ENCODE results near the gene TRIM33. TPM values are rescaled to one million over a fixed set of nuclear protein-coding genes. Genes with fewer than 3 reads are reported as not detected.

TRIM33 gene
- total and polyA plus RNA-seq, 2 of the 13 experiments (the other 11 are each of a cell fraction or from before 2014, with no cell fraction given), result 35.5 to 42.2 TPM

DNA sequence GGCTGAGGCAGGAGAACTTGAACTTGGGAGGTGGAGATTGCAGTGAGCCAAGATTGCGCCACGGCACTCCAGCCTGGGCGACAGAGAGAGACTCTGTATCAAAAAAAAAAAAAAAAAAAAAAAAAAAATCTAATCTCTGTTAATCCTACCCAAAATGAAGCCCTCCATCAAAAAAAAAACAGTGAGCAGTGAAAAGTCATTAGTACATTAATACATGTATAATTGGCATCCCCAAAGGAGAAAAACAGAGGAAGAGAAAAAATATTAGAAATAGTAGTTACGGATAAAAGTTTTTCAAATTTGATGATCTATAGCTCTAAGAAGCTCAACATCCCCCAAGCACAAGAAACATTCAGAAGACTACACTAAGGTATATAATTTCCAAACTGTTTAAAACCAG is 71.6 kb downstream of the TRIM33 start (continued):
- no peak for TF ChIP-seq SP2 (CRISPR knock-in tag; IDR thresholded peaks at IDR 0.05)
- TF ChIP-seq ZNF33A (CRISPR knock-in tag; IDR thresholded peaks at IDR 0.05; ENCODE audit: borderline replicate concordance), result no peak
- no peak for TF ChIP-seq MTF1 (CRISPR knock-in tag; IDR thresholded peaks at IDR 0.05)

DNA sequence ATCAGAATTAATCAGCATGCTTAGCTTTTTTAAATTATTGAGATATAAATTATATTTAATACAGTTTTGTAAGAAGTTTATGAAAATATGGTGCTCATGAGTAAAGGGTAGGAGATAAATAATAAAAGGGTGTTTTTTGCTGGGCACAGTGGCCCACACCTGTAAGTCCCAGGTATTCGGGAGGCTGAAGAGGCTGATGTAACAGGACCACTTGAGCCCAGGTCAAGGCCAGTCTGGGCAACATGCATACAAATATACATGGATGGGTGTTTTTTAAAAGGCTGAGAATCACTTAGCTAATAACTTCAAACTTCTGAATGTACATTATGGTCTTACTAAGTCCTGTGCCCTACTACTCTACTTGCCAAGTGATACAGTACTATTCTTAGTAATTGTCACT is 73.2 kb downstream of the TRIM33 start:
- in situ Hi-C loops (cut with HindIII; ENCODE audit: extremely low pct_ligation_motif_present, low pct_unique_long_range_greater_than_20kb), result no loop called here
- ChIA-PET CTCF (ENCODE audit: low intra/inter-chr PET ratio, low total read pairs) (no interaction called here), POLR2A (no interaction called here)
- Histone ChIP-seq H3K79me2 (ENCODE audit: insufficient read depth, low read length) (peaks cover 28% of the 10 kb centered on the region), H3K4me1 (ENCODE audit: insufficient read depth, low read length) (peaks cover 47% of the 10 kb centered on the region), H4K20me1 (ENCODE audit: insufficient read depth, low read length) (no peaks in the 10 kb centered on the region), H3K4me3 (replicated peaks in 1 of 3; ENCODE audit: insufficient read depth in 1 of 3, low read depth in 2 of 3, low read length in 3 of 3) (no peak overlapping the region), H3K9me3 (ENCODE audit: low read length) (no peaks in the 10 kb centered on the region), H3K27me3 (ENCODE audit: control insufficient read depth in 1 of 2, insufficient read depth in 2 of 2, low read length in 2 of 2) (no peaks in the 10 kb centered on the region), H3K4me2 (ENCODE audit: low read depth, low read length) (no peak overlapping the region), H3K9ac (ENCODE audit: insufficient read depth, low read depth, low read length) (no peak overlapping the region), H3K36me3 (replicated peaks in 1 of 2; ENCODE audit: control insufficient read depth in 1 of 2, insufficient read depth in 2 of 2, low read length in 2 of 2) (peaks cover 4 to 36% of the 10 kb centered on the region in 2 experiments), H2AFZ (ENCODE audit: low read length) (no peak overlapping the region), H3K27ac (ENCODE audit: extremely low read length, insufficient read depth, low read length) (no peak overlapping the region)
- intact Hi-C loops (cut with micrococcal nuclease; ENCODE audit: unreplicated experiment), result loop anchor here (5.0 kb wide), 1 partner anchor 119 kb away; no protein-coding TSS in a partner anchor
- DNase-seq (ENCODE audit: low spot score) (no peak), FAIRE-seq (no peak), ATAC-seq (no peak)
- no TSS peak for BruUV-seq (replicated peaks)
- 67% methylated on average over 1 of the region's 1 CpG for WGBS (ENCODE audit: low lambda C conversion rate)
- TF ChIP-seq RBFOX2 (IDR thresholded peaks at IDR 0.05; ENCODE audit: low read depth, low read length) (no peak), SAP130 (CRISPR knock-in tag; IDR thresholded peaks at IDR 0.05; ENCODE audit: low read depth) (no peak), FOSL2 (CRISPR knock-in tag; IDR thresholded peaks at IDR 0.05) (no peak), ZNF12 (CRISPR knock-in tag; IDR thresholded peaks at IDR 0.05) (no peak), SUZ12 (IDR thresholded peaks at IDR 0.05; ENCODE audit: low read depth, low read length) (no peak)
- TF ChIP-seq, protein P1, sequence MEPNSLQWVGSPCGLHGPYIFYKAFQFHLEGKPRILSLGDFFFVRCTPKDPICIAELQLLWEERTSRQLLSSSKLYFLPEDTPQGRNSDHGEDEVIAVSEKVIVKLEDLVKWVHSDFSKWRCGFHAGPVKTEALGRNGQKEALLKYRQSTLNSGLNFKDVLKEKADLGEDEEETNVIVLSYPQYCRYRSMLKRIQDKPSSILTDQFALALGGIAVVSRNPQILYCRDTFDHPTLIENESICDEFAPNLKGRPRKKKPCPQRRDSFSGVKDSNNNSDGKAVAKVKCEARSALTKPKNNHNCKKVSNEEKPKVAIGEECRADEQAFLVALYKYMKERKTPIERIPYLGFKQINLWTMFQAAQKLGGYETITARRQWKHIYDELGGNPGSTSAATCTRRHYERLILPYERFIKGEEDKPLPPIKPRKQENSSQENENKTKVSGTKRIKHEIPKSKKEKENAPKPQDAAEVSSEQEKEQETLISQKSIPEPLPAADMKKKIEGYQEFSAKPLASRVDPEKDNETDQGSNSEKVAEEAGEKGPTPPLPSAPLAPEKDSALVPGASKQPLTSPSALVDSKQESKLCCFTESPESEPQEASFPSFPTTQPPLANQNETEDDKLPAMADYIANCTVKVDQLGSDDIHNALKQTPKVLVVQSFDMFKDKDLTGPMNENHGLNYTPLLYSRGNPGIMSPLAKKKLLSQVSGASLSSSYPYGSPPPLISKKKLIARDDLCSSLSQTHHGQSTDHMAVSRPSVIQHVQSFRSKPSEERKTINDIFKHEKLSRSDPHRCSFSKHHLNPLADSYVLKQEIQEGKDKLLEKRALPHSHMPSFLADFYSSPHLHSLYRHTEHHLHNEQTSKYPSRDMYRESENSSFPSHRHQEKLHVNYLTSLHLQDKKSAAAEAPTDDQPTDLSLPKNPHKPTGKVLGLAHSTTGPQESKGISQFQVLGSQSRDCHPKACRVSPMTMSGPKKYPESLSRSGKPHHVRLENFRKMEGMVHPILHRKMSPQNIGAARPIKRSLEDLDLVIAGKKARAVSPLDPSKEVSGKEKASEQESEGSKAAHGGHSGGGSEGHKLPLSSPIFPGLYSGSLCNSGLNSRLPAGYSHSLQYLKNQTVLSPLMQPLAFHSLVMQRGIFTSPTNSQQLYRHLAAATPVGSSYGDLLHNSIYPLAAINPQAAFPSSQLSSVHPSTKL (CRISPR knock-in tag; IDR thresholded peaks at IDR 0.05), result 0 out of 2 replicates have a peak, but pooled peaks have one; percentile 13
- TF ChIP-seq, protein P2, sequence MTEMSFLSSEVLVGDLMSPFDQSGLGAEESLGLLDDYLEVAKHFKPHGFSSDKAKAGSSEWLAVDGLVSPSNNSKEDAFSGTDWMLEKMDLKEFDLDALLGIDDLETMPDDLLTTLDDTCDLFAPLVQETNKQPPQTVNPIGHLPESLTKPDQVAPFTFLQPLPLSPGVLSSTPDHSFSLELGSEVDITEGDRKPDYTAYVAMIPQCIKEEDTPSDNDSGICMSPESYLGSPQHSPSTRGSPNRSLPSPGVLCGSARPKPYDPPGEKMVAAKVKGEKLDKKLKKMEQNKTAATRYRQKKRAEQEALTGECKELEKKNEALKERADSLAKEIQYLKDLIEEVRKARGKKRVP (CRISPR knock-in tag; IDR thresholded peaks at IDR 0.05), result peak in 1 of 2 experiments; percentile 61; a peak in 1 of 4 replicates
